ENCODE results near the gene RTL10. TPM values are rescaled to one million over a fixed set of nuclear protein-coding genes. Genes with fewer than 3 reads are reported as not detected.

Gene RTL10
- total and polyA plus RNA-seq, 7 experiments from 2014 or later = 14.9 to 36.8 (median 20.8) TPM

DNA sequence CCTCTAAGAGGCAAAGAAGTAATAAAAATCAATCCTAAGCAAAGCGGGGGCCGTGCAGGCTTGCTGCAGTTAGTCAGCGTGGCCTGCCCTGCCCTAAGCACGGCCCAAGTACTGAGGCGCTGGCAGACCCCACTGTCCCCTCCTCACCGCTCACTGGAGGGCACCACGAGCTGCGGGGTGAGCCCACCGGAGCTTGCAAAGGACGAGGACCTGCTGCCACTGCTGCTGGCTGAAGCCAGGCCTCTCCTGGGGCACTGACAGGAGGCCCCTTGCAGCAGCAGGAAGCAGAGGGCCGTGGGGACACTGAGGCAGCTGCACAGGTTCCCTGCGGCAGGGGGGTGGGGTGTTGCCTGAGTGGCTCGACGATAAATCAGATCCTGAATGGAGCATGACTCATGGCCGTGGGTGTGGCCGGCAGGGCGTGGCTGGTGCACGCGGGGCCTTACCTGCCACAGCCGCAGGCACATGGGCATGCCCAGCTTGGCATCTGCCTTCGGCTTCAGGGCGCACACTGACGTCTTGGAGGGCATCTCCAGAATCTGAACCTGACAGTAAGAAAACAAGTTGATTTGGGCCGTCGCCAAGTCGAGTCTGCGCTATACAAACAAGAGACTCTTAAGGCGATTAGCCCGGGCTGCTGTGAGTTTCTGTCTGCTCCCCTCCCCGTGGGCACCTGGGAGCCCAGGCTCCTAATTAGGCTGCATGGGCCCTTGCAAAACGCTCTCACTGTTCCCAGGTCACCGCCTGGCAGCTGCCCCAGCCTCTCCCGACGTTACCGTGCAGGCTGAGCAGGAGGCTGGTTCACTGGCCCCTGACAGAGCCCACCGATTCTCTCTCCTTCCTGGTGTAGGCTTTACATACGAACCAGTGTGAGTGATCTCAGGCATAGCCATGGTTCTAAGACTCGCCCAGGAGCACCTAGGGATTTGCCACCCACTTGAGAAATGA lies 48.2 kb downstream of the RTL10 start:
- intact Hi-C loops (cut with micrococcal nuclease) = no loop called here
- ATAC-seq (no peak), DNase-seq (no peak)
- Mint-ChIP-seq H3K27ac (no peak overlapping the region), H3K36me3 (peaks cover 0 to 20% (median 4%) of the 10 kb centered on the region in 5 donors), H3K9me3 (no peaks in the 10 kb centered on the region), H3K4me1 (peaks cover 0 to 12% (median 8%) of the 10 kb centered on the region in 7 donors), H3K4me3 (no peak overlapping the region), H3K27me3 (no peaks in the 10 kb centered on the region)
- peaks cover 0 to 13% of the 10 kb centered on the region in 2 donors for H3K4me1 ChIP-seq (ENCODE audit: control insufficient read depth in 2 of 2, insufficient read depth in 2 of 2, low read length in 2 of 2)
- no peaks in the 10 kb centered on the region for H3K9me3 ChIP-seq (ENCODE audit: control insufficient read depth in 2 of 3, low read length in 3 of 3)
- POLR2A ChIA-PET = no interaction called here
- CTCF ChIA-PET = interaction anchor here (0.5 kb wide), 1 partner anchor 127 kb away, joined by 3 read pairs; no protein-coding TSS in a partner anchor
- H3K4me3 ChIP-seq (ENCODE audit: low read length) = no peak overlapping the region
- H3K36me3 ChIP-seq (ENCODE audit: control insufficient read depth in 2 of 3, insufficient read depth in 3 of 3, low read length in 3 of 3) = peaks cover 0 to 58% (median 0%) of the 10 kb centered on the region in 3 experiments
- H3K27me3 ChIP-seq (ENCODE audit: control insufficient read depth in 2 of 2, insufficient read depth in 2 of 2, low read length in 2 of 2) = no peaks in the 10 kb centered on the region
- no peak overlapping the region for H3K27ac ChIP-seq (ENCODE audit: low read depth, low read length)

DNA sequence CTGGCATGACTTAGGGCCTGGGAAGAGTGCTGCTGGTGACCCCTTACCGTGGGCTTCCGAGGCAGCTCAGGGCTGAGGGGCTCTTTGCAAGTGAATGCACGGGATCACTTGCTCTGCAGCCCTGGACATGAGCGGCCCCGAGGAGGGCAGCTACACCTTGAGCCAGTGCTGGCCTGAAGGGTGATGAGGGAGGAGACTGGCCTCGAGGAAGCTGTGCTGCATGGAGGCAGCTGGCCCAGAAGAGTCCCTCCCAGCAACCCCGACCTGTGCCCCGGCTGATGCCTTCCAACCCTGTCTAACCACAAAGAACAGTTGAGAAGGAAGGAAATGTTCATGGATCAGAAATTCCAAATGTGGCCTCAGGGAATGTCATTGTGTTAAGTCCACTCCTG lies 48.9 kb downstream of the RTL10 start:
- intact Hi-C loops (cut with micrococcal nuclease) = no loop called here
- H3K9me3 ChIP-seq (ENCODE audit: control insufficient read depth in 2 of 3, low read length in 3 of 3) = no peaks in the 10 kb centered on the region
- H3K4me3 ChIP-seq (ENCODE audit: low read length) = no peak overlapping the region
- peaks cover 0 to 10% of the 10 kb centered on the region in 2 donors for H3K4me1 ChIP-seq (ENCODE audit: control insufficient read depth in 2 of 2, insufficient read depth in 2 of 2, low read length in 2 of 2)
- peaks cover 0 to 8% (median 3%) of the 10 kb centered on the region in 7 donors for H3K4me1 Mint-ChIP-seq
- ChIA-PET POLR2A (no interaction called here), CTCF (interaction anchor here (0.5 kb wide), 1 partner anchor 128 kb away, joined by 3 read pairs; no protein-coding TSS in a partner anchor)
- no peak overlapping the region for H3K4me3 Mint-ChIP-seq
- no peaks in the 10 kb centered on the region for H3K27me3 Mint-ChIP-seq
- H3K36me3 ChIP-seq (ENCODE audit: control insufficient read depth in 2 of 3, insufficient read depth in 3 of 3, low read length in 3 of 3) = peaks cover 0 to 65% (median 0%) of the 10 kb centered on the region in 3 experiments
- no peaks in the 10 kb centered on the region for H3K27me3 ChIP-seq (ENCODE audit: control insufficient read depth in 2 of 2, insufficient read depth in 2 of 2, low read length in 2 of 2)
- no peak overlapping the region for H3K27ac Mint-ChIP-seq
- no peak for DNase-seq
- H3K9me3 Mint-ChIP-seq = no peaks in the 10 kb centered on the region
- ATAC-seq = no peak
- H3K27ac ChIP-seq (ENCODE audit: low read depth, low read length) = no peak overlapping the region
- peaks cover 0 to 21% (median 4%) of the 10 kb centered on the region in 5 donors for H3K36me3 Mint-ChIP-seq

Other genes with a start within 250 kb of the RTL10 start
- 1 to 10 TPM in 1 of 5 experiments, under 1 TPM in 2, not detected in 2; 0.22 to 4.2 (median 0.66) TPM for gene SEPTIN5, start 140.4 kb downstream of the RTL10 start, total RNA-seq
- under 1 TPM in 1 of 2 donors, not detected in 1; 0.32 TPM for gene SEPTIN5, start 140.4 kb downstream of the RTL10 start, polyA plus RNA-seq
- gene GP1BB, start 131.3 kb downstream of the RTL10 start, total RNA-seq = 1 to 10 TPM in 1 of 5 experiments, under 1 TPM in 1, not detected in 3; 0.40 to 3.0 TPM
- not detected for gene GP1BB, start 131.3 kb downstream of the RTL10 start, polyA plus RNA-seq
- gene TBX1, start 94.1 kb downstream of the RTL10 start, total RNA-seq = under 1 TPM in 1 of 5 experiments, not detected in 4; 0.22 TPM
- not detected for gene TBX1, start 94.1 kb downstream of the RTL10 start, polyA plus RNA-seq
- gene GNB1L, start within 50 bp of the RTL10 start, total RNA-seq = 10 to 100 TPM in 2 of 5 experiments, 1 to 10 TPM in 3; 4.2 to 14.1 (median 9.5) TPM
- gene GNB1L, start within 50 bp of the RTL10 start, polyA plus RNA-seq = 10 to 100 TPM; 12.1 to 20.8 TPM
- gene COMT, start 86.9 kb upstream of the RTL10 start, total RNA-seq = 10 to 100 TPM; 30.0 to 80.7 (median 36.7) TPM
- 100 to 1,000 TPM in 1 of 2 donors, 10 to 100 TPM in 1; 85.0 to 105 TPM for gene COMT, start 86.9 kb upstream of the RTL10 start, polyA plus RNA-seq
- 10 to 100 TPM; 24.7 to 39.0 (median 36.7) TPM for gene TXNRD2, start 86.9 kb upstream of the RTL10 start, total RNA-seq
- 10 to 100 TPM; 14.0 to 15.2 TPM for gene TXNRD2, start 86.9 kb upstream of the RTL10 start, polyA plus RNA-seq
- 1 to 10 TPM; 2.8 to 9.2 (median 5.8) TPM for gene ARVCF, start 161.9 kb upstream of the RTL10 start, total RNA-seq
- gene ARVCF, start 161.9 kb upstream of the RTL10 start, polyA plus RNA-seq = 1 to 10 TPM in 1 of 2 donors, under 1 TPM in 1; 0.74 to 1.7 TPM
- gene TANGO2, start 166.2 kb upstream of the RTL10 start, total RNA-seq = 10 to 100 TPM; 21.3 to 43.1 (median 38.6) TPM
- gene TANGO2, start 166.2 kb upstream of the RTL10 start, polyA plus RNA-seq = 10 to 100 TPM; 20.0 to 41.3 TPM
- 10 to 100 TPM; 33.4 to 63.6 (median 41.1) TPM for gene DGCR8, start 225.4 kb upstream of the RTL10 start, total RNA-seq
- gene DGCR8, start 225.4 kb upstream of the RTL10 start, polyA plus RNA-seq = 1 to 10 TPM; 4.1 to 6.1 TPM